Measurements from ENCODE around the gene TRAK2.
"Not testable (repeated sequence)": the region's sequence is repeated elsewhere in the genome, so short reads cannot be mapped to it uniquely, and the experiment has no call there.

Gene TRAK2

GRCh38 chr2:201483758-201484157 is 32.5 kb upstream of the TRAK2 start:
- H3K4me3 ChIP-seq (ENCODE audit: low read length); H3K23ac ChIP-seq (ENCODE audit: low read length); H2BK15ac ChIP-seq (replicated peaks; ENCODE audit: low read depth); H2BK120ac ChIP-seq (ENCODE audit: low read depth, low read length); H3K9ac ChIP-seq (ENCODE audit: low read length); H4K8ac ChIP-seq (ENCODE audit: low read depth, low read length); H3K4ac ChIP-seq (ENCODE audit: low read depth, low read length); H3K4me2 ChIP-seq (ENCODE audit: low read length); H2AK5ac ChIP-seq (ENCODE audit: low read length); H3K36me3 ChIP-seq (ENCODE audit: control insufficient read depth, insufficient read depth, low read length); H3K56ac ChIP-seq (ENCODE audit: low read length); H3K79me1 ChIP-seq (ENCODE audit: low read length); H4K5ac ChIP-seq (ENCODE audit: low read length); H2BK5ac ChIP-seq (ENCODE audit: low read length); H3K4me1 ChIP-seq (ENCODE audit: control insufficient read depth, low read depth, low read length); H3K27ac ChIP-seq (ENCODE audit: low read depth, low read length); H3K79me2 ChIP-seq (ENCODE audit: control insufficient read depth, insufficient read depth, low read length); H3K27me3 ChIP-seq (ENCODE audit: insufficient read depth, low read length, poor library complexity); H3K18ac ChIP-seq (ENCODE audit: low read length); DNase-seq: not testable (repeated sequence)
- no CpG with 5 or more reads among the region's 4 CpGs for WGBS (ENCODE audit: extremely low coverage, insufficient coverage, low lambda C conversion rate)

- Histone ChIP-seq H3K27me3 (ENCODE audit: insufficient read depth, low read length, poor library complexity) (no peaks in the 10 kb centered on the region), H3K23ac (ENCODE audit: low read length) (no peak overlapping the region), H3K9ac (ENCODE audit: low read length) (no peak overlapping the region), H3K36me3 (ENCODE audit: control insufficient read depth, insufficient read depth, low read length) (no peaks in the 10 kb centered on the region), H3K4me1 (ENCODE audit: control insufficient read depth, low read depth, low read length) (no peaks in the 10 kb centered on the region), H4K8ac (ENCODE audit: low read depth, low read length) (no peak overlapping the region), H3K79me1 (ENCODE audit: low read length) (no peaks in the 10 kb centered on the region), H4K5ac (ENCODE audit: low read length) (no peak overlapping the region), H2BK15ac (replicated peaks; ENCODE audit: low read depth) (no peak overlapping the region), H3K56ac (ENCODE audit: low read length) (no peak overlapping the region), H2AK5ac (ENCODE audit: low read length) (no peak overlapping the region), H3K4me2 (ENCODE audit: low read length) (no peak overlapping the region), H3K27ac (ENCODE audit: low read depth, low read length) (no peak overlapping the region), H2BK120ac (ENCODE audit: low read depth, low read length) (no peak overlapping the region), H3K4ac (ENCODE audit: low read depth, low read length) (no peak overlapping the region), H3K4me3 (ENCODE audit: low read length) (no peak overlapping the region), H2BK5ac (ENCODE audit: low read length) (no peak overlapping the region), H3K79me2 (ENCODE audit: control insufficient read depth, insufficient read depth, low read length) (no peaks in the 10 kb centered on the region), H3K18ac (ENCODE audit: low read length) (no peak overlapping the region)
- no CpG with 5 or more reads among the region's 1 CpG for WGBS (ENCODE audit: extremely low coverage, insufficient coverage, low lambda C conversion rate)
- DNase-seq, result no peak
Measured at GRCh38 chr2:201483342-201483741, 32.1 kb upstream of the TRAK2 start.

GRCh38 chr2:201482543-201482942 is 31.3 kb upstream of the TRAK2 start:
- H3K79me2 ChIP-seq (ENCODE audit: control insufficient read depth, insufficient read depth, low read length), result no peaks in the 10 kb centered on the region
- no peak overlapping the region for H4K5ac ChIP-seq (ENCODE audit: low read length)
- no peak overlapping the region for H3K4ac ChIP-seq (ENCODE audit: low read depth, low read length)
- WGBS (ENCODE audit: extremely low coverage, insufficient coverage, low lambda C conversion rate), result no CpG with 5 or more reads among the region's 4 CpGs
- no peak overlapping the region for H4K8ac ChIP-seq (ENCODE audit: low read depth, low read length)
- H3K23ac ChIP-seq (ENCODE audit: low read length), result no peak overlapping the region
- no peak overlapping the region for H3K9ac ChIP-seq (ENCODE audit: low read length)
- H3K79me1 ChIP-seq (ENCODE audit: low read length), result no peaks in the 10 kb centered on the region
- H2BK15ac ChIP-seq (replicated peaks; ENCODE audit: low read depth), result no peak overlapping the region
- H2BK120ac ChIP-seq (ENCODE audit: low read depth, low read length), result no peak overlapping the region
- no peak overlapping the region for H3K18ac ChIP-seq (ENCODE audit: low read length)
- H3K36me3 ChIP-seq (ENCODE audit: control insufficient read depth, insufficient read depth, low read length), result no peaks in the 10 kb centered on the region
- H3K4me2 ChIP-seq (ENCODE audit: low read length), result no peak overlapping the region
- H3K27me3 ChIP-seq (ENCODE audit: insufficient read depth, low read length, poor library complexity), result no peaks in the 10 kb centered on the region
- no peak overlapping the region for H3K4me3 ChIP-seq (ENCODE audit: low read length)
- H2BK5ac ChIP-seq (ENCODE audit: low read length), result no peak overlapping the region
- H3K56ac ChIP-seq (ENCODE audit: low read length), result no peak overlapping the region
- DNase-seq, result no peak
- no peaks in the 10 kb centered on the region for H3K4me1 ChIP-seq (ENCODE audit: control insufficient read depth, low read depth, low read length)
- no peak overlapping the region for H2AK5ac ChIP-seq (ENCODE audit: low read length)
- no peak overlapping the region for H3K27ac ChIP-seq (ENCODE audit: low read depth, low read length)

GRCh38 chr2:201472411-201472810 is 21.2 kb upstream of the TRAK2 start:
- Histone ChIP-seq H3K9ac (ENCODE audit: low read length) (no peak overlapping the region), H4K5ac (ENCODE audit: low read length) (no peak overlapping the region), H3K4me2 (ENCODE audit: low read length) (no peak overlapping the region), H2BK5ac (ENCODE audit: low read length) (no peak overlapping the region), H3K18ac (ENCODE audit: low read length) (no peak overlapping the region), H2BK120ac (ENCODE audit: low read depth, low read length) (no peak overlapping the region), H3K23ac (ENCODE audit: low read length) (no peak overlapping the region), H3K79me1 (ENCODE audit: low read length) (no peaks in the 10 kb centered on the region), H3K4me1 (ENCODE audit: control insufficient read depth, low read depth, low read length) (no peaks in the 10 kb centered on the region), H3K4me3 (ENCODE audit: low read length) (no peak overlapping the region), H3K56ac (ENCODE audit: low read length) (no peak overlapping the region), H3K4ac (ENCODE audit: low read depth, low read length) (no peak overlapping the region), H3K36me3 (ENCODE audit: control insufficient read depth, insufficient read depth, low read length) (no peaks in the 10 kb centered on the region), H3K27me3 (ENCODE audit: insufficient read depth, low read length, poor library complexity) (no peaks in the 10 kb centered on the region), H4K8ac (ENCODE audit: low read depth, low read length) (no peak overlapping the region), H2BK15ac (replicated peaks; ENCODE audit: low read depth) (no peak overlapping the region), H3K27ac (ENCODE audit: low read depth, low read length) (no peak overlapping the region), H3K79me2 (ENCODE audit: control insufficient read depth, insufficient read depth, low read length) (no peaks in the 10 kb centered on the region), H2AK5ac (ENCODE audit: low read length) (no peak overlapping the region)
- WGBS (ENCODE audit: extremely low coverage, insufficient coverage, low lambda C conversion rate), result no CpG with 5 or more reads among the region's 3 CpGs
- no peak for DNase-seq

- Histone ChIP-seq H3K79me1 (ENCODE audit: low read length) (no peaks in the 10 kb centered on the region), H2AK5ac (ENCODE audit: low read length) (no peak overlapping the region), H3K4ac (ENCODE audit: low read depth, low read length) (no peak overlapping the region), H4K5ac (ENCODE audit: low read length) (no peak overlapping the region), H3K4me1 (ENCODE audit: control insufficient read depth, low read depth, low read length) (no peaks in the 10 kb centered on the region), H3K79me2 (ENCODE audit: control insufficient read depth, insufficient read depth, low read length) (no peaks in the 10 kb centered on the region), H4K8ac (ENCODE audit: low read depth, low read length) (no peak overlapping the region), H3K18ac (ENCODE audit: low read length) (no peak overlapping the region), H3K27ac (ENCODE audit: low read depth, low read length) (no peak overlapping the region), H3K4me3 (ENCODE audit: low read length) (no peak overlapping the region), H3K4me2 (ENCODE audit: low read length) (no peak overlapping the region), H2BK5ac (ENCODE audit: low read length) (no peak overlapping the region), H3K56ac (ENCODE audit: low read length) (no peak overlapping the region), H3K27me3 (ENCODE audit: insufficient read depth, low read length, poor library complexity) (no peaks in the 10 kb centered on the region), H2BK15ac (replicated peaks; ENCODE audit: low read depth) (no peak overlapping the region), H3K23ac (ENCODE audit: low read length) (no peak overlapping the region), H2BK120ac (ENCODE audit: low read depth, low read length) (no peak overlapping the region), H3K9ac (ENCODE audit: low read length) (no peak overlapping the region), H3K36me3 (ENCODE audit: control insufficient read depth, insufficient read depth, low read length) (no peaks in the 10 kb centered on the region)
- no peak for DNase-seq
- no CpG with 5 or more reads among the region's 3 CpGs for WGBS (ENCODE audit: extremely low coverage, insufficient coverage, low lambda C conversion rate)
Measured at GRCh38 chr2:201471732-201472393, 20.6 kb upstream of the TRAK2 start.
